Neural cell (in vitro differentiated cells): ENCODE results near the gene SLC47A1.

ENCODE experiments used
- EP300 ChIP-seq: fragments of 450-650 bp; conservative IDR thresholded peaks from 2 replicates; pipeline ENCODE4 v1.6.1; 2014; ENCODE audit warnings: antibody characterized with exemption, mild to moderate bottlenecking, moderate library complexity; ENCODE audit not compliant: poor library complexity, severe bottlenecking
- EZH2 ChIP-seq: fragments of 200-600, 300-800 bp; shearing (Covaris generic), sonication (generic); IDR thresholded peaks from 2 replicates; pipeline ENCODE4 v1.6.1; 2014; ENCODE audit warnings: antibody characterized with exemption, low read length, borderline replicate concordance, mild to moderate bottlenecking; ENCODE audit not compliant: insufficient read depth, poor library complexity, severe bottlenecking
- POLR2AphosphoS5 ChIP-seq: IDR thresholded peaks from 2 replicates; pipeline ENCODE4 v1.6.1; 2012
- RAD21 ChIP-seq: fragments of 450-650 bp; conservative IDR thresholded peaks from 2 replicates; pipeline ENCODE4 v1.6.1; 2014; ENCODE audit warnings: antibody characterized with exemption, mild to moderate bottlenecking, moderate library complexity
- SMC3 ChIP-seq: fragments of 450-650 bp; conservative IDR thresholded peaks from 2 replicates; pipeline ENCODE4 v1.6.1; 2014; ENCODE audit warnings: antibody characterized with exemption, mild to moderate bottlenecking, moderate library complexity; ENCODE audit not compliant: poor library complexity
- TF ChIP-seq, protein P1 (sequence below): fragments of 450-650 bp; IDR thresholded peaks from 2 replicates; pipeline ENCODE4 v1.5.1; 2014; ENCODE audit warnings: antibody characterized with exemption, mild to moderate bottlenecking, moderate library complexity; ENCODE audit not compliant: poor library complexity, severe bottlenecking

GRCh38 chr17:19538095-19539039, 4.7 kb downstream of the SLC47A1 start:
- TF ChIP-seq, protein P1, sequence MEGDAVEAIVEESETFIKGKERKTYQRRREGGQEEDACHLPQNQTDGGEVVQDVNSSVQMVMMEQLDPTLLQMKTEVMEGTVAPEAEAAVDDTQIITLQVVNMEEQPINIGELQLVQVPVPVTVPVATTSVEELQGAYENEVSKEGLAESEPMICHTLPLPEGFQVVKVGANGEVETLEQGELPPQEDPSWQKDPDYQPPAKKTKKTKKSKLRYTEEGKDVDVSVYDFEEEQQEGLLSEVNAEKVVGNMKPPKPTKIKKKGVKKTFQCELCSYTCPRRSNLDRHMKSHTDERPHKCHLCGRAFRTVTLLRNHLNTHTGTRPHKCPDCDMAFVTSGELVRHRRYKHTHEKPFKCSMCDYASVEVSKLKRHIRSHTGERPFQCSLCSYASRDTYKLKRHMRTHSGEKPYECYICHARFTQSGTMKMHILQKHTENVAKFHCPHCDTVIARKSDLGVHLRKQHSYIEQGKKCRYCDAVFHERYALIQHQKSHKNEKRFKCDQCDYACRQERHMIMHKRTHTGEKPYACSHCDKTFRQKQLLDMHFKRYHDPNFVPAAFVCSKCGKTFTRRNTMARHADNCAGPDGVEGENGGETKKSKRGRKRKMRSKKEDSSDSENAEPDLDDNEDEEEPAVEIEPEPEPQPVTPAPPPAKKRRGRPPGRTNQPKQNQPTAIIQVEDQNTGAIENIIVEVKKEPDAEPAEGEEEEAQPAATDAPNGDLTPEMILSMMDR: no peak
- TF ChIP-seq RAD21 (no peak), EZH2 (no peak), SMC3 (no peak), EP300 (no peak), POLR2AphosphoS5 (no peak)
